Activated T-cell treated with anti-CD3 and anti-CD28 coated beads, Interleukin-2, amount 50 U/mL, for 24 hours (primary cell): Measurements from ENCODE around the gene CASK.
"Not testable (repeated sequence)": the region's sequence is repeated elsewhere in the genome, so short reads cannot be mapped to it uniquely, and the experiment has no call there.

Experiments
- DNase-seq: peaks from one replicate; pipeline ENCODE4 v3.0.0-alpha.2; 2020
- H3K27ac Mint-ChIP-seq: 2 replicates; pipeline ENCODE4 v1.8.0; 2020; ENCODE audit warnings: mild to moderate bottlenecking, mixed read lengths
- H3K27me3 Mint-ChIP-seq: 2 replicates; pipeline ENCODE4 v1.8.0; 2020; ENCODE audit warnings: mixed read lengths
- H3K36me3 Mint-ChIP-seq: 2 replicates; pipeline ENCODE4 v1.8.0; 2020; ENCODE audit warnings: low read depth, mixed read lengths
- H3K4me1 Mint-ChIP-seq: 2 replicates; pipeline ENCODE4 v1.8.0; 2020; ENCODE audit warnings: low read depth, mixed read lengths
- H3K4me3 Mint-ChIP-seq: 2 replicates; pipeline ENCODE4 v1.8.0; 2020; ENCODE audit warnings: mild to moderate bottlenecking, moderate library complexity, mixed read lengths
- H3K9me3 Mint-ChIP-seq: 2 replicates; pipeline ENCODE4 v1.8.0; 2020; ENCODE audit warnings: mixed read lengths

CASK gene

DNA sequence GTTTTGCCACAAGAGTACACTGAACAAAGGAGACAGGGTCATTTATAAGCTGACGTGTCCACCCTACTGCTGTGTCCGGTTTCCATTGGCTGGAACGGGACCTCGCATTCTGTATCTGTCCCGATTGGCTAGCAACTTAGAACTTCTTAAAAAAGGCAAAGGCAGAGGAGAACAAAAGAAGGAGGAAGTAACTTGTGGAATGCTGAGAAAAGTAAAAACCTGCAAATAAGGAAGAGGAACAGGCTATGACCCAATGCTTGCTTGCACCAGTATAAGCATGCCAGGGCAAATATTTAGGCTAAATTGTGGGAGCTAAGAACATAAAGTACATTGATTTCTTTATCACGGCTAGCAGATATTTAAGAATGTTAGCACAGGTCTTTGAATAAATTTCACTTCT lies 203.7 kb downstream of the CASK start:
- not testable (repeated sequence) for H3K27ac Mint-ChIP-seq, H3K4me3 Mint-ChIP-seq, DNase-seq
- H3K27me3 Mint-ChIP-seq, result peaks cover 29% of the 10 kb centered on the region
- peaks cover 69% of the 10 kb centered on the region for H3K4me1 Mint-ChIP-seq
- peaks cover 23% of the 10 kb centered on the region for H3K9me3 Mint-ChIP-seq
- peaks cover 46% of the 10 kb centered on the region for H3K36me3 Mint-ChIP-seq

- Mint-ChIP-seq H3K4me3 (no peak overlapping the region), H3K27ac (no peak overlapping the region), H3K9me3 (peaks cover 23% of the 10 kb centered on the region)
Observed at GRCh38 chrX:41718481-41719235, 204.7 kb downstream of the CASK start.

DNA sequence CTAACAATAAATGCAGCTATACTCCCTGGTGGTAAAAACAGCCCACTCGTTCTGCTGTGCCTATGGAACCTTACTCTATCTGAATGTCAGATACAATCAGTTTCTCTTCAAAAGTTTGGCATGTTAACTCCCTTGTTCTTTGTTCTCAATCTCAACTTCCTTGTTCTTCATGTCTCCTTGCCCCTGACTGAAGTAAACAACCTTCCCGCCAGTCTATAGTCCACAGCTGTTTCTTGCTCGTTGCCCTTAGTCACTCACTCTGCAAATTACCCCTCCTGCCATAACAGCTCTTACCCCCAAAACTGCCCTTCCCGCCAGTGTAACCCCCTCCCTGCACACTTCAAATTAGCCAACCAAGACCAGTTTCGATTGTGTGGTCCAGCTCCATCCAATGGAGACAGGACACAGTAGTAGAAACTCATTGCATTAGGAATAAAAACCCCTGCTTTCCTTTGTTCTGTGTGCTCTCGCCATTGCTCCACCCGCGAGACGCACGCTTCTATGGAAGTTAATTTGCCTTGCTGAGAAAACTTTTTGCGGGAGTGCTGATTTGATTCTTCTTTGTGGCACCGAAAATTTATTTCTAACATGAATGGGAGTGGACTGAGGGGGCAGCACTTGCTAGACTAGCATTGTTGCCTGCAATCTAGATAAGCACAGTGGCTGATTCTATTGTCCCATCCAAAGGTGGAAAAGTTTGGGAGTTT lies 206.4 kb downstream of the CASK start:
- Mint-ChIP-seq H3K4me3 (no peak overlapping the region), H3K27ac (peak overlapping the region; percentile 51), H3K9me3 (peaks cover 17% of the 10 kb centered on the region), H3K36me3 (peaks cover 36% of the 10 kb centered on the region), H3K27me3 (peaks cover 29% of the 10 kb centered on the region), H3K4me1 (peaks cover 45% of the 10 kb centered on the region)
- no peak for DNase-seq

More at GRCh38 chrX:41718481-41719235, 204.7 kb downstream of the CASK start:
- no peak for DNase-seq
- peaks cover 62% of the 10 kb centered on the region for H3K4me1 Mint-ChIP-seq
- H3K27me3 Mint-ChIP-seq, result peaks cover 34% of the 10 kb centered on the region
- H3K36me3 Mint-ChIP-seq, result peaks cover 46% of the 10 kb centered on the region

DNA sequence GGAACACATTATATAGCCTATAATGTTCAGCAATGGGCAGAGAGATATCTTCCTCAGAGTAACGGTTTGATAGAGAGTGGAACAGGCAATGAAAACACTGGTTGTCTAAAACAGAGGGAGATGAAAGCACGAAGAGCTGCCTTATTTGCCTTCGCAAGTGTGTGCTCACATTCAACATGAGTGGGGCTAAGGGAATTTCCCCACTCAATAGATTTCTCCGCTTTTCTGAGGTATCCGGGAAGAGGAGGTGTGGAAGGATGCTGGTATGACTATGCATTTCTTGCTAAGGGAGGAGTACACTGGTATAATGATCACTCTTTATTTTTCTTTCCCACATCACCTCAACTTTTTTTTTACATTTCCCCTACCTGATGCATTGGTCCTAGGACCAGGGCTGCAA lies 207.1 kb downstream of the CASK start:
- DNase-seq, result no peak
- H3K4me1 Mint-ChIP-seq, result peaks cover 44% of the 10 kb centered on the region
- peak overlapping the region; percentile 51 for H3K27ac Mint-ChIP-seq
- H3K36me3 Mint-ChIP-seq, result peaks cover 36% of the 10 kb centered on the region
- peaks cover 36% of the 10 kb centered on the region for H3K27me3 Mint-ChIP-seq
- H3K4me3 Mint-ChIP-seq, result no peak overlapping the region
- peaks cover 17% of the 10 kb centered on the region for H3K9me3 Mint-ChIP-seq

- H3K36me3 Mint-ChIP-seq, result peaks cover 3% of the 10 kb centered on the region
- H3K4me1 Mint-ChIP-seq, result peaks cover 38% of the 10 kb centered on the region
- no peak overlapping the region for H3K4me3 Mint-ChIP-seq
- no peaks in the 10 kb centered on the region for H3K9me3 Mint-ChIP-seq
- H3K27me3 Mint-ChIP-seq, result peaks cover 49% of the 10 kb centered on the region
- no peak for DNase-seq
- no peak overlapping the region for H3K27ac Mint-ChIP-seq
Observed at GRCh38 chrX:41711021-41711667, 212.2 kb downstream of the CASK start.

DNA sequence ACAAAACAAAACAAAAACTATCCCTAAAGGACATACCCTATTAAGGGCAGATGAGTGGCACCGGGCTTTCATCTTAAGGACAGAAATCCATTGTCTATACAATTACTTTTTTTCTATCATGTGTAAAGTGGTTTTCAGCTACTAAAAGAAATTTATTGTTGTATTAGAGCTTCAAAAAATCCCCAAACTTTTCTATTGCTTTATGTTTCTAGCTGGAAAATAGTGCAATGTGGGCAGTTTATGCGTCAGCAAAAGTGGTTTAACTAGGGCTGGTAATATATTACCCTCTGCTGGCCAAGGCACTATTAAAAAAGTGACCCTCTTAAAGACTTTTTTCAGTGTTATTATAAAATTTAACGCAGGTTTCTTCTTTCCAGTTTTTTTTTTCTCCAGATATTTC lies 214.9 kb downstream of the CASK start:
- no peak for DNase-seq
- peaks cover 51% of the 10 kb centered on the region for H3K4me1 Mint-ChIP-seq

GRCh38 chrX:41707218-41707617 lies 216.1 kb downstream of the CASK start:
- Mint-ChIP-seq H3K27me3 (peaks cover 43% of the 10 kb centered on the region), H3K4me3 (no peak overlapping the region), H3K9me3 (no peaks in the 10 kb centered on the region), H3K4me1 (peaks cover 55% of the 10 kb centered on the region), H3K27ac (no peak overlapping the region), H3K36me3 (peaks cover 2% of the 10 kb centered on the region)
- no peak for DNase-seq

More for the DNA sequence above, 214.9 kb downstream of the CASK start:
- H3K4me3 Mint-ChIP-seq, result no peak overlapping the region
- no peak overlapping the region for H3K27ac Mint-ChIP-seq
- no peaks in the 10 kb centered on the region for H3K9me3 Mint-ChIP-seq
- peaks cover 48% of the 10 kb centered on the region for H3K27me3 Mint-ChIP-seq
- H3K36me3 Mint-ChIP-seq, result no peaks in the 10 kb centered on the region

- Mint-ChIP-seq H3K36me3 (peaks cover 10% of the 10 kb centered on the region), H3K27me3 (peaks cover 37% of the 10 kb centered on the region), H3K9me3 (no peaks in the 10 kb centered on the region), H3K4me3 (no peak overlapping the region), H3K27ac (peak overlapping the region; percentile 10), H3K4me1 (peaks cover 49% of the 10 kb centered on the region)
- DNase-seq, result no peak
Observed at GRCh38 chrX:41705680-41706374, 217.5 kb downstream of the CASK start.

GRCh38 chrX:41705042-41705441 lies 218.3 kb downstream of the CASK start:
- H3K27me3 Mint-ChIP-seq, result peaks cover 31% of the 10 kb centered on the region
- H3K4me1 Mint-ChIP-seq, result peaks cover 45% of the 10 kb centered on the region
- H3K4me3 Mint-ChIP-seq, result no peak overlapping the region
- no peak for DNase-seq
- no peaks in the 10 kb centered on the region for H3K9me3 Mint-ChIP-seq
- no peak overlapping the region for H3K27ac Mint-ChIP-seq
- peaks cover 10% of the 10 kb centered on the region for H3K36me3 Mint-ChIP-seq

GRCh38 chrX:41703574-41704029 lies 219.8 kb downstream of the CASK start:
- Mint-ChIP-seq H3K27me3 (peaks cover 26% of the 10 kb centered on the region), H3K4me1 (peaks cover 44% of the 10 kb centered on the region), H3K27ac (no peak overlapping the region), H3K4me3 (no peak overlapping the region), H3K36me3 (peaks cover 10% of the 10 kb centered on the region), H3K9me3 (no peaks in the 10 kb centered on the region)
- DNase-seq, result no peak

GRCh38 chrX:41695426-41695825 lies 227.9 kb downstream of the CASK start:
- H3K4me1 Mint-ChIP-seq, result peaks cover 43% of the 10 kb centered on the region
- H3K9me3 Mint-ChIP-seq, result no peaks in the 10 kb centered on the region
- H3K27me3 Mint-ChIP-seq, result peaks cover 34% of the 10 kb centered on the region
- DNase-seq, result no peak
- H3K36me3 Mint-ChIP-seq, result peaks cover 6% of the 10 kb centered on the region
- no peak overlapping the region for H3K4me3 Mint-ChIP-seq
- no peak overlapping the region for H3K27ac Mint-ChIP-seq

GRCh38 chrX:41693024-41693423 lies 230.3 kb downstream of the CASK start:
- peaks cover 54% of the 10 kb centered on the region for H3K4me1 Mint-ChIP-seq
- peaks cover 34% of the 10 kb centered on the region for H3K27me3 Mint-ChIP-seq

DNA sequence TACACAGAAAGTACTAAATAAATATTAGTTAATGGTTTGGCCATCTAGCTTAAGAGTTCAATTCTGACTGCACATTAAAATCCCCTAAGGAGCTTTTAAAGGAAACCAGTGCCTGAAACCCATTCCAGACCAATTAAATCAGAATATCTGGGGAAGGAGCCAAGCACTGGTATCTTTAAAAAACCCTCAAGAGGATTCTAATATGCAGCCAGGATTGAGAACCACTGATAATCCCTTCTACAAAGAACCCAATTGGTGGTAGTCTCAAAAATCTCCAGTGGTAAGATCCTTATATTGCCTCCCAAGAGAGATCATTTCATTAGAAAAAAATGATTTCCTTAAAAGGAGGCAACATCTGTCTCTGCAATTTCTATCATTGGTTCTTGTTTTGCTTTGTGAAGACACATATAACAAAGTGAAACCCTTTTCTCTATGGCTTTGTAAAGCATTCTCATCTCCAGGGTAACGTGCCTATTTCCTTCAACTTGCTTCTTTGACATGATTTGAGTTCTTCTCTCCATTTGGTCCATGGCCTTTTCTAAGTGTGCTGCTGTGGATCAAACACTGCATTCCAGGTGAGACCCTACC lies 231.1 kb downstream of the CASK start:
- no peak overlapping the region for H3K4me3 Mint-ChIP-seq
- peaks cover 56% of the 10 kb centered on the region for H3K4me1 Mint-ChIP-seq
- H3K27ac Mint-ChIP-seq, result no peak overlapping the region
- H3K9me3 Mint-ChIP-seq, result no peaks in the 10 kb centered on the region
- peaks cover 6% of the 10 kb centered on the region for H3K36me3 Mint-ChIP-seq
- DNase-seq, result no peak
- H3K27me3 Mint-ChIP-seq, result peaks cover 33% of the 10 kb centered on the region

More at GRCh38 chrX:41693024-41693423, 230.3 kb downstream of the CASK start:
- no peaks in the 10 kb centered on the region for H3K9me3 Mint-ChIP-seq
- H3K27ac Mint-ChIP-seq, result no peak overlapping the region
- H3K36me3 Mint-ChIP-seq, result peaks cover 6% of the 10 kb centered on the region
- H3K4me3 Mint-ChIP-seq, result no peak overlapping the region
- DNase-seq, result no peak

GRCh38 chrX:41689711-41690110 lies 233.6 kb downstream of the CASK start:
- no peak overlapping the region for H3K27ac Mint-ChIP-seq
- peaks cover 54% of the 10 kb centered on the region for H3K4me1 Mint-ChIP-seq
- DNase-seq, result no peak
- H3K27me3 Mint-ChIP-seq, result peaks cover 28% of the 10 kb centered on the region
- H3K36me3 Mint-ChIP-seq, result peaks cover 3% of the 10 kb centered on the region
- H3K4me3 Mint-ChIP-seq, result no peak overlapping the region
- H3K9me3 Mint-ChIP-seq, result no peaks in the 10 kb centered on the region
